ENCODE measurements around the gene GALNT12. TPM values are rescaled to one million over a fixed set of nuclear protein-coding genes. Genes with fewer than 3 reads are reported as not detected.

GALNT12 gene
- total RNA-seq, 2 experiments from 2014 or later: 6.6 to 6.9 TPM

DNA sequence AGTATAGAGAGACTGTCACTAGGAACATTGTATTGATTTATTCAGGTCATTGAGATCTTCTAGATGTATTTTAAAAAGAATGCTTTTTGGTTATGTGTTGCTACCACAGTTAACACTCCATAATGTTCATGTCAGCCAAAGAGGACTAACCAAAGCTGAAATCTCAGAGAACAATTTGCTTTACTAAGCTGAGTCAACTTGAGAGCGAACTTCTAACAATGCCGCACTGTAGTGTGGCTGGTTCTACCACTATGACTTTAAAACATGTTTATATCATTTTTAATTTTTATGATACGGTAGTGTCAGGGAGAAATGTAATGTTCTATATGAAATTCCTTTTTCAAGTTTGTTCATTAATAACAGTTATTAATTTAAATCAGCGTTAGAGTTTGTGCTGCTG lies 42.1 kb downstream of the GALNT12 start:
- ChIA-PET POLR2A (no interaction called here), CTCF (interaction anchor here (0.6 to 2.3 kb wide), 6 partner anchors 11 to 150 kb away, joined by 3 to 7 read pairs (median 3); no protein-coding TSS in a partner anchor)

- ChIA-PET POLR2A (no interaction called here), CTCF (no interaction called here)
These were observed 43.6 kb downstream of the GALNT12 start for GRCh38 chr9:98850851-98851729.

DNA sequence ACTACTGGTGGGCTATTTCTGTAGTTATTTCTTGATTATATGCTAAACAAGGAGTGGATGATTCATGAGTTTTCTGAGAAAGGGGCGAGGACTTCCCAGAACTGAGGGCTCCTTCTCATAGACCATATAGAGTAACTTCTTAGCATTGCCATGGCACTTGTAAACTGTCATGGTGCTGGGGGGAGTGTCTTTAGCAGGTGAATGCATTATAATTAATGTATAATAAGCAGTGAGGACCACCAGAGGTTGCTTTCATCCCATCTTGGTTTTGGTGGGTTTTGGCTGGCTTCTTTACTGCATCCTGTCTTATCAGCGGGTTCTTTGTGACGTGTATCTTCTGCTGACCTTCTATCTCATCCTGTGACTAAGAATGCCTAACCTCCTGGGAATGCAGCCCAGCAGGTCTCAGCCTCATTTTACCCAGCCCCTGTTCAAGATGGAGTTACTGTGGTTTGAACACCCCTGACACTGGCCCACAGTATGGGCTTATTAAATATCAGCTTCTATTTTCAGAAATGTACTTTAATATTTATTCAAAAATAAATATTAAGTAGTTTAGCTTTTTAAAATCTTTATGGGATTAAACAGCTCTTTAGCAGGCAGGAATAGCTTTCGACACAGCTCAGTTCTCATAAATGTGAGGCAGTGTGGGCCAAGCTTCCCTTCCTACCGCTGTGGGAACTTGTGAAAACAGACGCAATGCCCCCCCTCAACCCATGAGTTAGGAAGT lies 44.4 kb downstream of the GALNT12 start:
- ChIA-PET CTCF (no interaction called here), POLR2A (no interaction called here)

DNA sequence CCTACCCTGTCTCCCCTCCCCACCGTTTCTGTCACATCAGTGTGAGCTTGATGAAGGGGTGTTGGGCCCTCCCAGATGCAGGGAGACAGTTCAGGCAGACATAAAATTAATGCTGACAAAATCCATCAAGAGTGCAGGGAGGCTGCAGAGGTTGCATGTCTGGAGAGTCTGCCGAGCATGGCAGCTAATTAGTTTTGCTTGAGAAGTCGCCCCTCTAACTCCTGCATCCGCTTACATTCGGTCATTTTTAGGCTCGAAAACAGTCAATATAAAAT lies 44.9 kb downstream of the GALNT12 start:
- CTCF ChIA-PET: no interaction called here
- POLR2A ChIA-PET: no interaction called here

DNA sequence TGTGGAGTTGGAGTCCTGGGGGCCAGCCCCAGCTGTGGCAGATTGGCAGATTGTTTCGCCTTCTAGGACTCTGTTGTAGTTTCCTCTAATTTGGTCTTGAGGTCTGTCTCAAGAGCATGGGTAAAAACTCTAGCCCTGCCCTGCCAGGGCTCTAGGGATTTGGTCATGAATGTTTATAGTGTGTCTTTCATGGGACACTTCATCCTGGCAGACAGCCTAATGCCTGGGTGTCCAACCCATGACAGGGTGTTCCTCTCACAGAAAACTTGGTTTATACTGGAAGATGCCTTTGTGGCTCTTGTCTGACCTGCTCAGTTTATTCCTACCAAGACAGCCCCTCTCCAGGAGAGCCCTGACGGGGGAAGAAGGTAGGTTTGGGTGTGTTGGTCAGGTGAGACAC lies 45.5 kb downstream of the GALNT12 start:
- ChIA-PET POLR2A (no interaction called here), CTCF (interaction anchor here (1.8 kb wide), 1 partner anchor 7 kb away, joined by 6 read pairs; no protein-coding TSS in a partner anchor)

- ChIA-PET CTCF (interaction anchor here (1.8 kb wide), 1 partner anchor 9 kb away, joined by 6 read pairs; no protein-coding TSS in a partner anchor), POLR2A (no interaction called here)
These were observed 46.8 kb downstream of the GALNT12 start for GRCh38 chr9:98854266-98854665.

- ChIA-PET POLR2A (no interaction called here), CTCF (no interaction called here)
These were observed 48.1 kb downstream of the GALNT12 start for GRCh38 chr9:98855592-98855991.

GRCh38 chr9:98856982-98857381 lies 49.5 kb downstream of the GALNT12 start:
- ChIA-PET POLR2A (no interaction called here), CTCF (no interaction called here)

DNA sequence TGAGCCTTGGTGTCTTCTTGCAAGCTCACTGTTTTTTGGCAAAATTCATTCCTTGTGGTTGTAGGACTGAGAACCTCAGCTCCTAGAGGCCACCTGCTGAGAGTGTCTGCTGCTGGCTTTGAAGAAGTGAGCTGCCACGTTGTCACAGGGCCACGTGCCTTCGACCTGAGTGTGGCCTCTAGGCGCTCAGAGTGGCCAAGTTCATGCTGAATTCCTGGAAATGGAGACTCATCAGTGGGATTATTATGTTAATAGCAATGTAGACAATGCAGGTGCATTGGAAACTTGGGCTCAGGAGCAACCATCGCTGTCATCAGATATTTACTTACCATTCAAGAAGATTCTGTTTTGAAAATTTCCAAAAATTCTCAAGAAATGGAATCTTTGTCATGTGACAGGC lies 52.5 kb downstream of the GALNT12 start:
- POLR2A ChIA-PET: no interaction called here
- CTCF ChIA-PET: no interaction called here

GRCh38 chr9:98860871-98861293 lies 53.4 kb downstream of the GALNT12 start:
- ChIA-PET POLR2A (interaction anchor here (0.6 kb wide), 1 partner anchor 293 kb away, joined by 3 read pairs; no protein-coding TSS in a partner anchor), CTCF (no interaction called here)

GRCh38 chr9:98861781-98862504 lies 54.5 kb downstream of the GALNT12 start:
- POLR2A ChIA-PET: no interaction called here
- CTCF ChIA-PET: interaction anchor here (0.6 to 1.0 kb wide), 2 partner anchors 70 to 137 kb away, joined by 3 read pairs; no protein-coding TSS in a partner anchor

GRCh38 chr9:98862936-98863335 lies 55.5 kb downstream of the GALNT12 start:
- CTCF ChIA-PET: no interaction called here

GRCh38 chr9:98864281-98865174 lies 57.1 kb downstream of the GALNT12 start:
- CTCF ChIA-PET: interaction anchor here (1.1 kb wide), 1 partner anchor 148 kb away, joined by 3 read pairs; no protein-coding TSS in a partner anchor
- POLR2A ChIA-PET: no interaction called here

More at GRCh38 chr9:98862936-98863335, 55.5 kb downstream of the GALNT12 start:
- POLR2A ChIA-PET: no interaction called here

DNA sequence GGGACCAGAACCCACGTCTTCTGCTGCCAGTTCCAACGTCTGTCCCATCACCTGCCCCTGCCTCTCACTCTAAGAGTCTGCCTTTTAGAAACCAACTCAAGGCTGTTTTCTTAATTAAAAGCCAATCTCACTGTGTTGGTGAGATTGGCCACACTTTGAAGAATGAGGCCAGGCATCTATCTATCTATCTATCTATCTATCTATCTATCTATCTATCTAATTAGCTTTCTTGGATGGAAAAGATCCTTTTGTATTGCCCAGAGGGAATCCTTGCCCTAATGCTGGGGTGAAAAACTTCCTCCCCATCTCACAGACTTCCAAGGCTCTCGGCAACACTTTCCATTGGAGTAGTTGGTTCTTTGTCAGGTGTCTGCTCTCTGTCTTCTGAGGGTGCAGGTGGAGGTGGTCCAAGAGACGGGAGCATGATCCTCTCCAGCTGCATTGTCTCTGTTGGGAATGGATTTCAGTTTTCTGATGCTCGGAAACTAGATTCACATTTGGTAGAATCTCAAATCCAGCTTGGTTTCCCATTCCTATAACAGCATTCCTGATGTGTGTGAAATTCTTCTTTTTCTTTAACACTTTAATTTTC lies 57.9 kb downstream of the GALNT12 start:
- ChIA-PET POLR2A (no interaction called here), CTCF (no interaction called here)

- ChIA-PET CTCF (no interaction called here), POLR2A (no interaction called here)
These were observed 59.1 kb downstream of the GALNT12 start for GRCh38 chr9:98866435-98867102.

- ChIA-PET CTCF (no interaction called here), POLR2A (no interaction called here)
These were observed 59.6 kb downstream of the GALNT12 start for GRCh38 chr9:98867103-98867428.

DNA sequence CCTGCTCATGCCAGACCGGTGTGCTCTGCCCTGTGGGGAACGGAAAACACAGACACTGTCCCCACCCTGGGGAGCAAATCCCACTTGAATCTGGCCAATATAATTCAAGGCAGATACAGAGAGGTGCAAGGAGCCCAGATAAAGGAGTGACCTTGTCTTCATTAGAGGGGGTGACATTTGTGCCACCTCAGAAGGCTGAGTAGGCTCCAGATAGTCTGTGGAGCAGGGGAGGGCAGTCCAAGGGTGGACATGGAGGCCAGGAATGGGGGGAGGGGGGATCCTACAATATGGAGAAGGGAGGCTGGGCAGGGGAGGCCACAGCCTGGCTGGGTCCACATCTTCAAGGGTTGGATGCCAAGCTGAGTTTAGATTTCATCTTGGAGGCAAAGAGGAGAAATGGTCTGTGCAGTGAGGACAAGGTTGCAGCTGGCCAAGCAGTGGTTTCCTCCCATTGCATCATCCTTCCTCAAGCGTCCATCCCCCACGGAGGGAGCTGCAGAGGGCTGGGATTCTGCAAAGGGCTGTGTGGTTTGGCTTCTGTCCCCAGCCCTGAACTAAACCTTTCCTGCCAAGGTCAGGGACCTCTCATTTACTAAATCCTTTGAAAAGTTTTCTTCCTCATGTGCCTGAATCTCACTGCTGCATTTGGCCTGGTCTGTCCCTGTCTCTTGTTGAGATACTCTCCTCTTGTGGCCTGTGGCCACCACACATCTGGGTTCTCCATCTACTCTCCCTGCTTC lies 60.1 kb downstream of the GALNT12 start:
- CTCF ChIA-PET: no interaction called here

DNA sequence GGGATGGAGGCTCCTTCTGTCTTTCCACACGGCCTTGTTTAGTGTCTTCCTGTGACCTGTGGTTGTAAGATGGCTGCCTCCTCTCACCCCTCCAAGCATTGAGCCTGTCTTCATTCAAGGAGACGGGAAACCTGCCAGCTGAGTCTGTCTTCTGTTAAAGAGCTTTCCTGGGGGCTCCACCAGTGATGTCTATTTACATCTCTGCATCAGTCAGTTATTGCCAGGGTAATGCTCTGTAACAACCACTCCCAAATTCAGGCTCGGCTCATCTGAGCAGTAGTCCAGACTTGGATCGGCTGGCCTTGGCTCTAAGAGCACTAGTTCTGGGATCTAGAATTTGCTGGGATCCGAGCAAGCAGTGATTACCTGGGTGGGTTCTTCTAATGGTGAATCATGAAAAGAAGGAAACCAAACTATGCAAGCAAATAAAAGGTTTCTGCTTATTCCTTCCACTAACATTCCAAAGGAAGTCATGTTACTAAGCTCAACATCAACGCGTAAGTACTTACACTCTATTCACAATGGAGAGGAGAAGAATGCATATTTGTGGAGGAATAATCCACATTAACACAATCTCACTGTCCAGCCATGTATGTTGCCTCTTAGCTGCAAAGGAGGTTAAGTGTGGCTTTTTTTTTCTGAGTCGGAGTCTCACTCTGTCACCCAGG lies 61.7 kb downstream of the GALNT12 start:
- CTCF ChIA-PET: no interaction called here

More for the DNA sequence above, 60.1 kb downstream of the GALNT12 start:
- POLR2A ChIA-PET: no interaction called here

More for the DNA sequence above, 61.7 kb downstream of the GALNT12 start:
- POLR2A ChIA-PET: no interaction called here

Measured in activated CD8-positive, alpha-beta memory T cell treated with anti-CD3 and anti-CD28 coated beads for 36 hours (primary cell).